ENCODE data around the gene MUC16. TPM values are rescaled to one million over a fixed set of nuclear protein-coding genes. Genes with fewer than 3 reads are reported as not detected.

Gene MUC16
- total and polyA plus RNA-seq, 2 donors (not counting 1 experiment from before 2014, with no cell fraction given), result 0.91 to 1.1 TPM

- intact Hi-C loops (cut with micrococcal nuclease), result no loop called here
- no peak for ATAC-seq (ENCODE audit: low read depth)
- no peak for DNase-seq
- H3K4me3 Mint-ChIP-seq, result no peak overlapping the region
- no peaks in the 10 kb centered on the region for H3K9me3 Mint-ChIP-seq (ENCODE audit: insufficient read depth)
- CTCF ChIA-PET, result no interaction called here
- no peaks in the 10 kb centered on the region for H3K36me3 ChIP-seq (replicated peaks in 1 of 2; ENCODE audit: control extremely low read depth in 1 of 2, control insufficient read depth in 1 of 2, extremely low read depth in 1 of 2, insufficient read depth in 2 of 2, low read length in 1 of 2)
- no peak overlapping the region for H3K4me3 ChIP-seq (ENCODE audit: control extremely low read depth in 1 of 5, extremely low read depth in 1 of 5, insufficient read depth in 1 of 5, low read depth in 2 of 5, low read length in 4 of 5)
- no peak overlapping the region for H3K27ac ChIP-seq (ENCODE audit: low read length in 2 of 2)
- no peak overlapping the region for H3K9ac ChIP-seq (ENCODE audit: low read length)
- 80% methylated on average over 1 of the region's 3 CpGs for WGBS (ENCODE audit: insufficient coverage)
- no peak overlapping the region for H3K27ac Mint-ChIP-seq
- no peaks in the 10 kb centered on the region for H3K79me2 ChIP-seq (ENCODE audit: control insufficient read depth, insufficient read depth, low read length)
- no peak overlapping the region for H3K4me2 ChIP-seq (replicated peaks; ENCODE audit: low read depth, low read length, poor library complexity, severe bottlenecking)
- H3K4me1 Mint-ChIP-seq, result no peaks in the 10 kb centered on the region
- H3K4me1 ChIP-seq (ENCODE audit: control insufficient read depth in 2 of 2, insufficient read depth in 2 of 2, low read length in 2 of 2), result no peaks in the 10 kb centered on the region
- H4K20me1 ChIP-seq (ENCODE audit: control insufficient read depth, insufficient read depth, low read length, poor library complexity, severe bottlenecking), result no peaks in the 10 kb centered on the region
- POLR2A ChIA-PET, result no interaction called here
- H3K27me3 Mint-ChIP-seq, result peaks cover 3% of the 10 kb centered on the region
- H3K27me3 ChIP-seq (replicated peaks in 1 of 4; ENCODE audit: control extremely low read depth in 1 of 4, control insufficient read depth in 3 of 4, insufficient read depth in 4 of 4, low read length in 3 of 4), result no peaks in the 10 kb centered on the region
- TF ChIP-seq CTCF (IDR thresholded peaks at IDR 0.05), result no peak
- H2AFZ ChIP-seq (ENCODE audit: insufficient read depth, low read depth, low read length, poor library complexity, severe bottlenecking), result no peak overlapping the region
- peaks cover 0 to 8% (median 0%) of the 10 kb centered on the region in 3 donors for H3K9me3 ChIP-seq (ENCODE audit: control extremely low read depth in 1 of 3, control insufficient read depth in 2 of 3, insufficient read depth in 1 of 3, low read length in 2 of 3)
These were observed 34.2 kb upstream of the MUC16 start for GRCh38 chr19:9044449-9044848.

- Histone ChIP-seq H4K20me1 (ENCODE audit: control insufficient read depth, insufficient read depth, low read length, poor library complexity, severe bottlenecking) (no peaks in the 10 kb centered on the region), H2AFZ (ENCODE audit: insufficient read depth, low read depth, low read length, poor library complexity, severe bottlenecking) (no peak overlapping the region), H3K27me3 (replicated peaks in 1 of 4; ENCODE audit: control extremely low read depth in 1 of 4, control insufficient read depth in 3 of 4, insufficient read depth in 4 of 4, low read length in 3 of 4) (no peaks in the 10 kb centered on the region), H3K9me3 (ENCODE audit: control extremely low read depth in 1 of 3, control insufficient read depth in 2 of 3, insufficient read depth in 1 of 3, low read length in 2 of 3) (peaks cover 0 to 8% (median 0%) of the 10 kb centered on the region in 3 donors), H3K36me3 (replicated peaks in 1 of 2; ENCODE audit: control extremely low read depth in 1 of 2, control insufficient read depth in 1 of 2, extremely low read depth in 1 of 2, insufficient read depth in 2 of 2, low read length in 1 of 2) (no peaks in the 10 kb centered on the region), H3K4me1 (ENCODE audit: control insufficient read depth in 2 of 2, insufficient read depth in 2 of 2, low read length in 2 of 2) (no peaks in the 10 kb centered on the region), H3K4me2 (replicated peaks; ENCODE audit: low read depth, low read length, poor library complexity, severe bottlenecking) (no peak overlapping the region), H3K27ac (ENCODE audit: low read length in 2 of 2) (no peak overlapping the region), H3K4me3 (ENCODE audit: control extremely low read depth in 1 of 5, extremely low read depth in 1 of 5, insufficient read depth in 1 of 5, low read depth in 2 of 5, low read length in 4 of 5) (no peak overlapping the region), H3K9ac (ENCODE audit: low read length) (no peak overlapping the region), H3K79me2 (ENCODE audit: control insufficient read depth, insufficient read depth, low read length) (no peaks in the 10 kb centered on the region)
- ATAC-seq (ENCODE audit: low read depth), result no peak
- Mint-ChIP-seq H3K4me3 (no peak overlapping the region), H3K27ac (no peak overlapping the region), H3K9me3 (ENCODE audit: insufficient read depth) (no peaks in the 10 kb centered on the region), H3K27me3 (peaks cover 3% of the 10 kb centered on the region), H3K4me1 (no peaks in the 10 kb centered on the region)
- POLR2A ChIA-PET, result no interaction called here
- TF ChIP-seq EZH2 (IDR thresholded peaks at IDR 0.05; ENCODE audit: borderline replicate concordance, insufficient read depth, low read depth, low read length, poor library complexity, severe bottlenecking) (no peak), CTCF (IDR thresholded peaks at IDR 0.05) (no peak)
- 81% methylated on average over 3 of the region's 5 CpGs for WGBS (ENCODE audit: insufficient coverage)
- CTCF ChIA-PET, result no interaction called here
- intact Hi-C loops (cut with micrococcal nuclease), result no loop called here
- DNase-seq, result no peak
These were observed 33.3 kb upstream of the MUC16 start for GRCh38 chr19:9043524-9043923.

Measured in B cell (primary cell).